Lung microvascular endothelial cell (primary cell): Measurements from ENCODE around the gene FBXO10. TPM values are rescaled to one million over a fixed set of nuclear protein-coding genes. Genes with fewer than 3 reads are reported as not detected.

Experiments used
- DNase-seq, 2 donors: peaks; one replicate each; pipeline versions ENCODE4 v3.0.0 to v3.0.0-alpha.2; 2010; ENCODE audit warnings: low read depth in 2 of 2
- total RNA-seq: library from RNA; depleted of rRNA; stranded (reverse); fragments of >200 nt; gene quantifications from 2 replicates; pipeline ENCODE4 v1.2.1, GENCODE V29; 2014

FBXO10 gene
- total RNA-seq, 1 donor from 2014 or later, result 13.3 TPM

DNA sequence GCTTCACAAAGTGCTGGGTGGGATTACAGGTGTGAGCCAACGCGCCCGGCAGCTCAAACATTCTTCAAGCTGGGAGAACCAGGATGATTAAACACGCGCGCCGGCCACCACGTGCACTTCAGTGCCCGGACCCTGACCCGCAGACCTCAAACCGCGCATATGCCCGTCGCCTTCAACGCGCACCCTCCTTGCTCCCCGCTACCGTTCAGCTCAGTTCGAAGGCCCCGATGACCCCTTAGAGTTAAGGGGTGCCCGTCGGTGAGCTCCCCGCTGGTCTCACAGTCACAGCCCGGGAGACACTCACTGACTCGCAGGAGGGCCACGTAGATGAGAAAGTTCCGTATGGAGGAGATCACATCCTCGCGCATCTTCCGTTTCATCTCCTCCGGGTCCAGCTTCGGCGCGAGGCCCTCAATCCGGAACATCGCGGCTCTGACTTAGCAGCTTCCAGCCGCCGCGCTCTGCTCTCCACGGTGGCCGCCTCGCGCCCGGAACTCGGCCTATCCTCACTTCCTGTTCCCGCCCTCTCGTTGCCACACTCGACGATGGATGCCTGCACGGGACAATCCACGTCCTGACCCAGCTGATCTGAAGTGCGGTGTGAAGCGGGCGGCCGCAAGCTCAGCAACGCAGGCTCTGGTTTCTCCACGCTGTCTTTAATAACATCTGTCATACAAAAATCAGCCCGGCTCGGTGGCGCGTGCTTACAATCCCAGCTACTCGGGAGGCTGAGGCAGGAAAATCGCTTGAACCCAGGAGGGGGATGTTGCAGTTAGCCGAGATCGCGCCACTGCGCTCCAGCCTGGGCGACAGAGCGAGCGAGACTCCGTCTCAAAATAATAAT is 16.1 kb upstream of the FBXO10 start, which contains the start of gene TOMM5:
TOMM5 (minus strand) TSS at position 490 of the 844 bp plus-strand sequence; CDS start at position 425, 65 bp downstream.
- DNase-seq, result peak; percentile 95 to 96

DNA sequence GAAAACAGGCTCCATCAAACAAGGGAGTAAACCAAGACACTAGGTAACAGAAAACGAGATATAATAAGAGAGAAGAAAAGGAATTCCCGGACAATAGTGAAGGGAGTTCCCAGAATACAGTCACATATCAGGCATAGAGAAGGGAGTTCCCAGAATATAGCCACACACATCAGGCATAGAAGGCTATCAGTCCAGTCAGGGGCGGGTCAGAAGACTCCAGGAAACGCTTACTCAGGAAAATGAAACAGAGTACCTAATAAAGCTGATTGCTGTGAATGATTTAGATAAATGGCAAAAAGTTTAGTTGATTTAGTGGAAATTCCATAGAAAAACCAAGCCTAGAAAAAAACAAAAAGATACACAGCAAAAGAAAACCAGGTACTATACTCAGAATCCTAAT is 11.3 kb upstream of the FBXO10 start:
- DNase-seq, result peak; percentile 13 to 67

DNA sequence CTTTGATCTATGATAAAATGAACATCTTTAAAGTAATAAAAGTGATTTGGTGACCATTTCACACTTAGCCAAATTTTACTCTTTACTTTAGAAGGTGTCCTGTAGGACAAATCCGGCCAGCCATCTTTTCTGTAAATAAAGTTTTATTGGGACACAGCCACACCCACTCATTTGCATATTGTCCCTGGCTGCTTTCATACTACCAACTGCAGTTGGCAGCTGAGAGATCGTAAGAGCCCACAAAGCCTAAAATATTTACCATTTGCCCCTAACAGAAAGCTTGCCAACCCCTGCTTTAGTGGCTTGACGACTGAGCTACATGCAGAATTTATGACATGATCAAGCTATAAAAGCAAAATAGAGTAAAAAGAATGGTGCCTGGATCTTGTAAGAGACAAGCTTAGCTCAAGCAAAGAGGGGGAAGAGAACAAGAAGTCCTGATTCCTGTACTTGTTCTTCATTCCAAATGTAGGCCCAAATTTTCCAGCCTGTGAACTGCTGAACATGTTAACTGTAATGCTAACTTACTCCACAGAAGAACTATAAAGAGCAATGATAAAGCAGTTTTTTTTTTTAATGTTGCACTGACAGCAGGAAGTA is 7.4 kb upstream of the FBXO10 start:
- DNase-seq, result no peak

DNA sequence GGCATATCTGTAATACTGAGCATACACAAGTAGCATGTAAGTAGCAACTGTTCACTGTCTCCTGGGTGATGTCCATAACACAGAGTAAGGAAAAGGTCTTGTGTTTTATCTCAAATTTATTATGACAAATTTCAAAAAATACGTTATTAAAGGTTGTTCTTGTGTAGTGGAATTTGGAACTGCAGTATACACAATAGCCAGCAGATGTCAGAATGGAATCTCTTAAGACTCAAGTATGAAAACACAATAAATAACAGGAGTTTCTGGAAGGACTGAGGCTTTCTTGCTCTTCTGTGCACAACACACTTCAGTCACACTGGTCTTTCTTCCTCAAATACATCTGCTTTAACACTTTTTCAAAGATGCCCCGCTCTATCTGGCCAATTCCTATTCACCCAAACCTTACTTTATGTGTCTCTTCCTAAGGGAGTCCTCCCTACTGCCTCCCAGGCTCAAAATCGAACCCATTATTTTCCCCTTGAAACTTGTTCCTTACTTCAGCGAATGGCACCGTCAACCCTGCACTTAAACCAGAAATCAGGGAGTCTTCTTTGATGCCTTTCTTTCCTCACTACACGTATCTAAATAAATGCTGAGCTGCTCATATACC is 6.5 kb upstream of the FBXO10 start:
- peak; percentile 69 to 82 for DNase-seq

DNA sequence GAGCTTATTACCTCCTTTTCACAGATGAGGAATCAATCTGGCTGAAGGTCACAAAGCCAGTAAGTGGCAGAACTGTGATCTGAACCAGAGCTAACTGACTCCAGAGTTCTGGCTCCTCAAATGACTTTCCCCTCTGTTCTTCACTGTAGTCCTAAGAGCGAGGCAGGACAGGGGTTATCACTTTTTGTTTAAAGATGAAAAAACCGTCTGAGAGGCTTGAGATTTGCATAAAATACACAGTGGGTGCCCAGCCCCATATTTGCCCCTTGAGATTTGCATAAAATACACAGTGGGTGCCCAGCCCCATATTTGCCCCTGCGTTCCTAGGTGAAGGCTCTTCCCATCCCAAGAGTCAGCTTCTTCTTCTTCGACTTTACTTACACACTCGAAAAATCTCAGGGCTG is 667 bp downstream of the FBXO10 start:
- DNase-seq, result no peak

DNA sequence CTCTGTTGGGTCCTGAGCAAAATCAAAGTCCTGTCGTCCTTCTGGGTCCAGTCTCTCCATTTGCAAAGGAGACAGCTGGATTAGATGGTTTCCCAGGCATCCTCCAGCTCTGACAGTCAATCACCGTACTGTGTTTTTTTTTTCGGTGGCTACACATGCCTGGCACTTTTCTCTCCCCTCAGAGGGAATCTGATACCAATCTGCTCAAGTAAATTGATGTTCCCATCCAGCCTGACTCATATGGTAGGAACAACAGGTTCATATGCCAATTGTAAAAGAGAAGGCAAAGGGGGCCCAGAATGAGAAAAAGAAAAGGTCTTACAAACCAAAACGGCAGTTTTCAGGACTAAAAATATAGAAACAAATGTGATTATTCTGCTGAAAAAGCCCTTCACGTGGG is 1.2 kb downstream of the FBXO10 start:
- no peak for DNase-seq

DNA sequence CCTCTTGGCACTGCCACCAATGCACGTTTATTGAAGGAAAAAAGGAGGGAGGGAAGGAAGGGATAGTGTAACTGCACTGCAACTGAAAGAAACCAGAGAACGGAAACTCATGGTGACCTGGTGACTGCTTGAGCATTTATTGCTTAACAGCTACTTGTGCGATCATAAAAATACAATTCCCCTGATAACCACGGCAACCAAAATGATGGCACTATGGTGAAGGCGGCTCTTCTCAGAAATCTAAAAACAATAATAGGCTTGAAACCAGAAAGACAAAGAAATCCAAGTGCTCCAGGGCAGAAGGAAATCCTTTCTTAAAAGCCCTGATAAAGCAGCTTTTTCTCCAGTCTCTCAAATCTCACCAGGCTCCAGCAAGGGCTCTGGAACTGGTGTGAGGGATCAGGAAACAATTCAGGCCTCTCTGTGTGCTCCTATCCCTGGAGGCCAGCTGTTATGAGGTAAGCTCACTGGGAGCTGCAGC is 1.9 kb downstream of the FBXO10 start:
- DNase-seq, result no peak

DNA sequence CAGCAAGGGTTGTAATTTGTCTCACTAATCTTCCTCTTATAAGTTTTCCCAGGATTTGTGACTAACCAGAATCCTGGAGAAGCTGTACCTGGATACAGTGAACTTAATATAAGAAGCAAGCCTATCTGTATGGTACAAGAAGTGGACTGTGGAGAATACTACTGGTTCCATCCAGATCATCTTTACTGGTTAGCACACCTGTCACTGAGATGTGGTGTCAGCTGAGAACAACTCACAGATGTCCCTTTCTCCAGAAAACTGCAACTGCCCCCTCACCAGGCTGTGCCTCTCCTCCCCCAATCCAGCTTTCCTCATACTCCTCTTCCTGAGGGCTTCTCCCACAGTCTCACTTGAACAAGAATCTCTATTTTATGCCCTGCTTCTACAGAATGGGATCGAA is 4.9 kb downstream of the FBXO10 start:
- no peak for DNase-seq

DNA sequence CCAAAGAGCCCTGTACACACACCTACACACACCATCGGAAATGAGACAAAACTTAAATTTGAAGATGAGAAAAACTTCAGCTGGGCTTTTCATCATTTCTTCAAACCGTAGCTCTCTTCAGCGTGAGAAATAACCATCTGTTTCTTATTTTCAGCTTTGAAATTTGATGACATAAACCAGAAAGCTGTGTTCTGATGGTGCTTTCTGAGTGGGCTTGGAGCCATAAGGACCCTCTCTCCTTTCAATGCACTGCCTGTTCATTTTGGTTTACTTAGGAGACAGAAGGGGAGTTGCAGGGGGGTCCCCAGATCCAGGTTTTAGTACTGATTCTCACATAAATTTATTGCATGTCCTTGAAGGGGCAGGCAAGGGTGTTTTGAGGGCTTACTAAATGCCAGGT is 9.5 kb downstream of the FBXO10 start:
- no peak for DNase-seq

DNA sequence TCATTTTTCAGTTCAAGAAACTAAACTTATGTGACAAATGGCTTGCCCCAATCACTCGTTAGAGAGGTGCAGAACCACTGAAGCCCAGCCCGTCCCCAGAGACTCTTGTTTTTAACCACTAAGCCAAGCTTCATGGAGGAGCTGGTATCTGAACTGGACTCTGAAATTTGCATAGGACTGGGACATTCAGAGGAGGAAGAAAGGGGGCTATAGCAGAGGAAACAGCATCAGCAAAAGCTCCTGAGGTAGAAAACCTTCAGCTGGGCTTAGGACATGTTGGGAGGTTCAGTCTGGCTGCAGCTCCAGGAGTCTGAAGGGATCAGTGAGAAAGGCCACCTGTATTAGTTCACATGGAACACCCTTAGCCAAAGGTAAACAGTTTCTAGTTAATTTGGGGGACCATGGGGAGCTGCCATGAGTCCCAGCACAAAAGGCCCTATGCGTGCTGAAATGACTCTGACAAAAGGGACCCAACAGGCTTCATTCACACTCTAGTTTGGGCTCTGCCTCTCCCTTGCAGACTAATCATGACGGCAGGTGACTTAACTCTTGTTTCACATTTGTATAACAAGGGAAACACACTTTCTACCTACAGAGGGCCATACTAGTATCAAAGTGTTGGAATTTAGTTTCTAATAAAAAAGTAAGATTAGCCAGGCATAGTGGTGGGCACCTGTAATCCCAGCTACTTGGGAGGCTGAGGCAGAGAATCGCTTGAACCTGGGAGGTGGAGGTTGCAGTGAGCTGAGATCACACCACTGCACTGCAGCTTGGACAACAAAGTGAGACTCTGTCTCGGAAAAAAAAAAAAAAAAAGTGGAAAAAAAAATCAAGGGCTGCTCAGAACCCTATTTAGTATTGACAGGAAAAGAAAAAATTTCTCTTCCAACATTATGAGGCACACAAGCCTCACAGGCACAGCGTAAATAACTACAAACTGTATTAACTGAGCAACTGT is 10.2 kb downstream of the FBXO10 start:
- no peak for DNase-seq

DNA sequence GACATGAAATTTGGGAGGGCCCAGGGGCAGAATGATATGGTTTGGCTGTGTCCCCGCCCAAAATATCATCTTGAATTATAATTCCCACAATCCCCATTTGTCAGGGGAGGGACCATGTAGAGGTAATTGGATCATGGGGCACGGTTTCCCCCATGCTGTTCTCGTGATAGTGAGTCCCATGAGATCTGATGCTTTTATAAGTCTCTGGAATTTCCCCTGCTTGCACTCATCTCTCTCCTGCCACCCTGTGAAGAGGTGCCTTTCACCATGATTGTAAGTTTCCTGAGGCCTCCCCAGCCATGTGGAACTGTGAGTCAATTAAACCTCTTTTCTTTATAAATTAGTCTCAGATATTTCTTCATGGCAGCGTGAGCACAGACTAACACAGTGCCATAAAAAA is 11.3 kb downstream of the FBXO10 start:
- no peak for DNase-seq

DNA sequence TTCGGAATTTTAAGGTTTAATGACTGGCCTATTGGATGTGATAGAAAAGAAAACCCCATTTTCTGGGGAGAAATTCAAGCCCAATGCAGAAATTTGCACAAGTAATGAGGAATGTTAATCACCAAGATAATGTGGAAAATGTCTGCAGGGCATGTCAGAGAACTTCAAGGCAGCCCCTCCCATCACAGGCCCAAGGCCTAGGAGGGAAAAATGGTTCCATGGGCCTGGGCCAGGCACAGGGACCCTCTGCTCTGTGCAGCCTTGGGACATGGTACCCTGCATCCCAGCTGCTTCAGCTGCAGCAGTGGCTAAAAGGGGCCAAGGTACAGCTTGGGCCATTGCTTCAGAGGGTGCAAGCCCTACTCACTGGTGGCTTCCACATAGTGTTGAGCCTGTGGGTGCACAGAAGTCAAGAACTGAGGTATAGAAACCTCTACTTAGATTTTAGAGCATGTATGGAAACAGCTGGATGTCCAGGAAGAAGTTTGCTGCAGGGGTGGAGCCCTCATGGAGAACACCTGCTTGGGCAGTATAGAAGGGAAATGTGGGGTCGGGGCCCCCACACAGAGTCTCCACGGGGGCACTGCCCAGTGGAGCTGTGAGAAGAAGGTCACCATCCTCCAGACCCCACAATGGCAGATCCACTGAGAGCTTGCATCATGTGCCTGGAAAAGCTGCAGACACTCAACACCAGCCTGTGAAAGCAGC is 12.2 kb downstream of the FBXO10 start:
- no peak for DNase-seq

DNA sequence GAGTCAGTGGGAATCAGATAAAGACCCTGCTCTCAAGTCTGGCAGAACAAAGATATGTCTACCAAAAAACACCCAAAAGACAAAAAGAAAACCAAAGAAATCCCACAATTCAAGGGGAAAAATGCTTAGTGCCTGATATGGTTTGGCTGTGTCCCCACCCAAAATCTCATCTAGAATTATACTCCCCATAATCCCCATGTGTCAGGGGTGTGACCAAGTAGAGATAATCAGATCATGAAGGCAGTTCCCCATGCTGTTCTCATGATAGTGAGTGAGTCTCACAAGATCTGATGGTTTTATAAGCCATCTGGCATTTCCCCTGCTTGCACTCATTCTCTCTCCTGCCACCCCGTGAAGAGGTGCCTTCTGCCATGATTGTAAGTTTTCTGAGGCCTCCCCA is 13.4 kb downstream of the FBXO10 start:
- DNase-seq, result no peak

DNA sequence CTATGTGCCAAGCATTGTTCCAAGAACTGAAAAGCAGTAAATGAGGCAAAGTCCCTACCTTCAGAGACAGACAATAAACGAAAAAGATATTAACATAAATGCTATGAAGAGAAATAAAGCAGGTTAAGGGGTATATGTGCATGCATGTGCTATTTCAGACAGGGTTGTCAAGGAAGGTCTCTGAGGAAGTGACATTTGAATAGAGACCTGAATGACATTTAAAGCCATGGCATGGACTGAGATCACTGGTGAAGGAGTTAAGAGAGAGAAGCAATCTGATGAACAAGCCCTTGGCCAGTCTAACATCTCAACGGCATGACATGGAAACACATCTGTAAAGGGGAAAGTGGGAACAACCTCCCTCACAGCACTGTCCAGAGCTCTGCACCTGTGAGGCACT is 14.5 kb downstream of the FBXO10 start:
- DNase-seq, result no peak

DNA sequence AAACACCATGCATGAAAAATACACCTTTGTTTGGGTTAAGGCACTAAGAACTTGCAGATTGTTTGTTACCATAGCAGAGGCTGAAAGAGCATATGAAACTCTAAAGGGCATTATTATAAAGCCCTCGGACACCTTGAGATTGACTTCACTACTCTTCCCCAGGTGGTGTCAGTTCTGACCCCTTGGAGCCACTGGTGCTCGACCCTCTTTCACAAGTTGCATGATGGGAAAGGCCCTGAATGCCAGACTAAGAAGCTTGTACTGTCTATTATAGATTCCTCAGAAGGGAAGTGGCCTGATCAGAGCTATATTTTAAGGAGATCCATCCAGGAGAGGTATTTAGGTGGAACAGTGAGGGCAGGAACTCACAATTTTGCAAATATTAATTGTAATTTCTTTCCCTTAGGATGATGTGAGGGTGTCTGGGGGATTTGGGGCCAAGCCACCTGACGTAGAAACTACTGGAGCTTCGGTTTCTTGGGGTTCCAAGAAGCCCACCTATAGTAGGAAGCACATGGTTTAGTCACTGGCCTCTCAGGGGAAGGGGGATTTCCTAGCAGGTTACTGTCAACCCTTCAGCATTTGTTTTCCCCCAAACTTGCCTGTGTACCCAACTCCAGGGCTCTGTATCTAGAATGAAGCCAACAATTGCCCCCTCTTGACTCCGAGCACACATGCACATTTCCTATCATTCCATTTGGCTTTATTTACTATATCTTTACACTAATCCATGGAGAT is 16.2 kb downstream of the FBXO10 start:
- no peak for DNase-seq

DNA sequence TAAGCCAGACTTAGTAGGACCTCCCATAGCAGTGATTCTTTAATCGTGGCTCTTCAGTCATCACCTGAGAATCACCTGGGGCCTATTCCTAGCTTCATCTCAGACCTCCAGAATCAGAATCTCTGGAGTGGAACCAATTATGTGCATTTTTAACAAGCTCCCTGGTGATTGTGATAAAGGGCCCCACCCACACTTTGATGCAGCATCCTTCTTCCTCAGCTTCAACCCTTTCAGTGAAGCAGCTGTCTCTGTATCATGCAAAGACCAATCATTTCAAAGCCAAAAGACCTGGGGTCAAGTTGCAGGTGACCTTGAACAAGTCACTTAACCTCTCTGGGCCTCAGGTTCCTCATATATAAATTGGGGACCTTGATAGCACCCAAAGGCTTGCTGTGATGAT is 17.1 kb downstream of the FBXO10 start:
- no peak for DNase-seq

DNA sequence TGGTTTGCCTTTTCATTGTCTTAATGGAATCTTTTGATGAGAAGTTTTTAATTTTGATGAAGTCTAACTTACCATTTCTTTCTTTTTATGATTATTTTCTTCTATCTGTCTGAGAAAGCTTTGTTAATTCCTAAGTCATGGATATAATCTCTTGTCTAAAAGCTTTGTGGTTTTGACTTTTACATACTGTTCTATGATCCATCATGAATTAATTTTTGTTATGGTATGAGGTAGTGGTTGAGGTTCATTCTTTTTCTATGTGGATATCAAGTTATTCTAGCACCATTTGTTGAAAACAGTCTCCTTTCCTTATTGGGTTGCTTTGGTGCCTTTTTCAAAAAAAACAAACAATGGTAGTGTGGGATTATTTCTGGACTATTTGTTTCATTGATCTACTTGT is 20.4 kb downstream of the FBXO10 start:
- DNase-seq, result no peak

DNA sequence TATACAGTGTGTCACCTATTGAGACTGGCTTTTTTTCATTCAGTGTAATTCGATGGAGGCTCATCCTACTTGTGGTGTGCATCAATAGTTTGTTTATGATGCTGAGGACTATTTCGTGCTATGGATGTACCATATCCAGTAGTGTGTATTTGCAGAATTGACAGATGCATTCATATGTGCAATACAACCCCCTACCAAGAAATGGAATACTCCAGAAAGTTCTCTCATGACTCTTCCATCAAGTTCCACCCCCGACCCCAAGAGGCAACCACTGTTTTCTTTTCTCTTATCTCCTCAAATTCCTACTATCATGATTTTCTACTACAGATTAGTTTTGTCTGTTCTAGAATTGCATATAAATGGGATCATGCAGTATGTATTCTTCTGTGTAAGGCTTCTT is 21.9 kb downstream of the FBXO10 start:
- no peak for DNase-seq

DNA sequence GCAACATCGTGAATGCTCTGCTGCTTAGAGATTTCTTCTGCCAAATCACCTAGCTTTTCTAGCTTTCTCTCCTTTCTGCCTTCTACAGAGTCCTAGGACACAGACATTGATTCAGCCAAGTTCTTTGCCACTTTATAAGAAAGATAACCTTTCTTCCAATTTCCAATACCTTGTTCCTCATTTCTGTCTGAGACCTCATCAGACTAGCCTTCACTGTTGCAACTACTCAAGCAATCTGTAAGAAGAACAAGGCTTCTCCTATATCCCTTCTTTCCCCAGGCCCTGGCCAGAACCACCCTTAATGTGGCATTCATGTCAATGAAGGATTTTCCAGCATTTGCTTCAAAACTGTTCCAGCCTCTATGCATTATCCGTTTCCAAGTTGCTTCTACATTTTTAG is 24.3 kb downstream of the FBXO10 start:
- no peak for DNase-seq

DNA sequence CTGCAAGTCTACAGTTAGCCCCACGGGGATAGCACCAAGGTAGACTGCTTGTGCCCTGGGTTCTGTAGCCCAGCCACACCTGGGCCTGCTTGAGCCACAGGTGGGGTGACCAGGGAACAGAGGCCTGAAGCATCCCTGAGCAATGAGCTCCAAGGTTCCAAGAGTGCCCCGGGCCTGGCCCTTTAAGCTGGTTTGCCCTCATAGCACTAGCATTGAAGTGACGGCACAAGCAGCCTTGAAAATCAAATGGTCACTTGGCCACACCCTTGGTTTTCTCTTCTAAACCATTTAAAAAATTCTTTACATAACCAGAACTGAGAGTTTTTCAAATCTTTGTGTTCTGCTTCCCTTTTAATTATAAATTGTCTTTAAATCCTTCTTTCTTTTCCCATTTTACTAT is 24.7 kb downstream of the FBXO10 start:
- no peak for DNase-seq
